Gastroesophageal sphincter (tissue), 3 donors: ENCODE results near the gene TBC1D8.

ENCODE experiments used
- POLR2A ChIP-seq, 2 donors: fragments of 450-650 bp; IDR thresholded peaks; one replicate each; pipeline ENCODE4 v1.6.1; 2017; ENCODE audit warnings: antibody characterized with exemption in 2 of 2, mild to moderate bottlenecking in 2 of 2, moderate library complexity in 1 of 2
- TF ChIP-seq, protein P1 (sequence below), 4 experiments: fragments of 200-600 bp in 2 of 4; fragments of 450-650 bp in 2 of 4; sonication (generic) in 1 of 4; IDR thresholded peaks; one replicate each; pipeline ENCODE4 v1.5.1; 2017 to 2019; ENCODE audit warnings: antibody characterized with exemption in 4 of 4, mild to moderate bottlenecking in 2 of 4, moderate library complexity in 2 of 4

- TF ChIP-seq POLR2A (IDR thresholded peaks at IDR 0.05), result no peak
- TF ChIP-seq, protein P1, sequence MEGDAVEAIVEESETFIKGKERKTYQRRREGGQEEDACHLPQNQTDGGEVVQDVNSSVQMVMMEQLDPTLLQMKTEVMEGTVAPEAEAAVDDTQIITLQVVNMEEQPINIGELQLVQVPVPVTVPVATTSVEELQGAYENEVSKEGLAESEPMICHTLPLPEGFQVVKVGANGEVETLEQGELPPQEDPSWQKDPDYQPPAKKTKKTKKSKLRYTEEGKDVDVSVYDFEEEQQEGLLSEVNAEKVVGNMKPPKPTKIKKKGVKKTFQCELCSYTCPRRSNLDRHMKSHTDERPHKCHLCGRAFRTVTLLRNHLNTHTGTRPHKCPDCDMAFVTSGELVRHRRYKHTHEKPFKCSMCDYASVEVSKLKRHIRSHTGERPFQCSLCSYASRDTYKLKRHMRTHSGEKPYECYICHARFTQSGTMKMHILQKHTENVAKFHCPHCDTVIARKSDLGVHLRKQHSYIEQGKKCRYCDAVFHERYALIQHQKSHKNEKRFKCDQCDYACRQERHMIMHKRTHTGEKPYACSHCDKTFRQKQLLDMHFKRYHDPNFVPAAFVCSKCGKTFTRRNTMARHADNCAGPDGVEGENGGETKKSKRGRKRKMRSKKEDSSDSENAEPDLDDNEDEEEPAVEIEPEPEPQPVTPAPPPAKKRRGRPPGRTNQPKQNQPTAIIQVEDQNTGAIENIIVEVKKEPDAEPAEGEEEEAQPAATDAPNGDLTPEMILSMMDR (IDR thresholded peaks at IDR 0.05), result no peak
These were observed 2.4 kb downstream of the TBC1D8 start for GRCh38 chr2:101148777-101149176.
